Endothelial cell of umbilical vein (primary cell): ENCODE measurements around the gene LRP2BP. TPM values are rescaled to one million over a fixed set of nuclear protein-coding genes. Genes with fewer than 3 reads are reported as not detected.
A peak's percentile ranks its signal among the peaks of the same experiment; 100 is the strongest.

Experiments used
- BruUV-seq: library from RNA; stranded (reverse); fragments of 400-500 nt; replicated peaks from 2 replicates; lab custom pipeline; 2021; lab: Mats Ljungman, UMichigan
- CTCF ChIA-PET: fragments of 300-600, 350-600 bp; sonication (Branson Sonifier 250); formaldehyde crosslinking; loops from one replicate; lab custom pipeline; 2021; ENCODE audit warnings: antibody characterized with exemption, inconsistent platforms; lab: Charles Lee
- POLR2A ChIA-PET: fragments of 300-600, 350-600 bp; sonication (Branson Sonifier 250); formaldehyde crosslinking; loops from one replicate; lab custom pipeline; 2021; ENCODE audit warnings: antibody characterized with exemption, inconsistent platforms; lab: Charles Lee
- DNase-seq: peaks from one replicate; pipeline ENCODE4 v3.0.0-alpha.2; 2011; ENCODE audit warnings: low read depth, low spot score
- FAIRE-seq: peaks from 2 replicates; lab custom pipeline; 2011; peaks lifted over from hg19 to GRCh38; lab: Jason Lieb, UNC
- H2AFZ ChIP-seq: 2 replicates; pipeline ENCODE4 v1.6.0; 2012; ENCODE audit warnings: low read depth, low read length, control low read depth, inconsistent platforms
- H3K27ac ChIP-seq: 2 replicates; pipeline ENCODE4 v1.5.1; 2011; ENCODE audit warnings: low read depth, mild to moderate bottlenecking, control low read depth, low read length, moderate library complexity; ENCODE audit not compliant: insufficient read depth
- H3K27me3 ChIP-seq, 2 experiments: 2 replicates each; pipeline versions ENCODE4 v1.6.0 to v1.6.1; 2011; ENCODE audit warnings: low read length in 2 of 2, mixed read lengths in 1 of 2; ENCODE audit not compliant: control insufficient read depth in 2 of 2, insufficient read depth in 2 of 2
- H3K36me3 ChIP-seq, 2 experiments: 2 replicates in 1 of 2; 3 replicates in 1 of 2; pipeline ENCODE4 v1.5.1; 2011; ENCODE audit warnings: low read length in 2 of 2, mild to moderate bottlenecking in 1 of 2, moderate library complexity in 1 of 2; ENCODE audit not compliant: control insufficient read depth in 2 of 2, insufficient read depth in 2 of 2; ENCODE audit errors: extremely low read depth in 1 of 2
- H3K4me1 ChIP-seq: 3 replicates; pipeline ENCODE4 v1.5.1; 2011; ENCODE audit warnings: mild to moderate bottlenecking, low read length; ENCODE audit not compliant: control insufficient read depth, insufficient read depth; ENCODE audit errors: extremely low read depth
- H3K4me2 ChIP-seq: 2 replicates; pipeline ENCODE4 v1.6.1; 2011; ENCODE audit warnings: low read length, control low read depth, mixed read lengths; ENCODE audit not compliant: insufficient read depth
- H3K4me3 ChIP-seq, 3 experiments: fragments of 200-600 bp in 1 of 3; sonication (generic), shearing (Covaris generic) in 1 of 3; replicated peaks in 1 of 3; 2 replicates each; pipeline ENCODE4 v1.5.1; 2011 to 2016; ENCODE audit warnings: control low read depth in 3 of 3, low read length in 3 of 3, mild to moderate bottlenecking in 2 of 3, inconsistent platforms in 1 of 3, low read depth in 1 of 3, moderate library complexity in 1 of 3; ENCODE audit not compliant: insufficient read depth in 1 of 3
- H3K79me2 ChIP-seq: 2 replicates; pipeline ENCODE4 v1.6.0; 2012; ENCODE audit warnings: low read length, inconsistent platforms; ENCODE audit not compliant: control insufficient read depth, insufficient read depth
- H3K9ac ChIP-seq: replicated peaks from 2 replicates; pipeline ENCODE3; 2011; ENCODE audit warnings: low read length, control low read depth; ENCODE audit not compliant: insufficient read depth; ENCODE audit errors: extremely low read depth
- H3K9me1 ChIP-seq: replicated peaks from 3 replicates; pipeline ENCODE4 v1.6.0; 2011; ENCODE audit warnings: mild to moderate bottlenecking, low read length; ENCODE audit not compliant: control insufficient read depth, insufficient read depth; ENCODE audit errors: extremely low read depth
- H3K9me3 ChIP-seq: replicated peaks from 2 replicates; pipeline ENCODE4 v1.5.1; 2012; ENCODE audit warnings: low read length, inconsistent platforms; ENCODE audit not compliant: control insufficient read depth, insufficient read depth
- H4K20me1 ChIP-seq: replicated peaks from 2 replicates; pipeline ENCODE3; 2011; ENCODE audit warnings: mild to moderate bottlenecking, low read length; ENCODE audit not compliant: control insufficient read depth, insufficient read depth; ENCODE audit errors: extremely low read depth
- EZH2 ChIP-seq: IDR thresholded peaks from 2 replicates; pipeline ENCODE4 v1.6.1; 2012; ENCODE audit warnings: borderline replicate concordance, low read depth, mild to moderate bottlenecking, moderate library complexity, low read length, inconsistent platforms; ENCODE audit not compliant: severe bottlenecking
- FOS ChIP-seq: IDR thresholded peaks from 2 replicates; pipeline ENCODE4 v1.6.1; 2011; ENCODE audit warnings: mild to moderate bottlenecking, low read length, moderate library complexity, borderline replicate concordance; ENCODE audit not compliant: insufficient read depth
- GATA2 ChIP-seq: IDR thresholded peaks from 2 replicates; pipeline ENCODE4 v1.7.0; 2011; ENCODE audit warnings: low read depth, mild to moderate bottlenecking, moderate library complexity, mixed read lengths, low read length; ENCODE audit not compliant: insufficient read length, insufficient read depth
- JUN ChIP-seq: IDR thresholded peaks from 2 replicates; pipeline ENCODE4 v1.6.1; 2011; ENCODE audit warnings: borderline replicate concordance, low read depth; ENCODE audit not compliant: insufficient read length, insufficient read depth
- MAX ChIP-seq: IDR thresholded peaks from 2 replicates; pipeline ENCODE4 v1.6.1; 2011; ENCODE audit not compliant: insufficient read depth, insufficient read length
- MYC ChIP-seq: IDR thresholded peaks from one replicate; pipeline ENCODE4 v1.6.1; 2011; ENCODE audit warnings: mild to moderate bottlenecking, low read depth, low read length
- POLR2A ChIP-seq: IDR thresholded peaks from 2 replicates; pipeline ENCODE4 v1.6.1; 2012; ENCODE audit warnings: low read depth, mild to moderate bottlenecking, control low read depth, low read length
- POLR2AphosphoS5 ChIP-seq: IDR thresholded peaks from 2 replicates; pipeline ENCODE4 v1.6.1; 2012; ENCODE audit warnings: low read depth, mild to moderate bottlenecking, control low read depth, low read length, moderate library complexity; ENCODE audit not compliant: insufficient read depth
- dilution Hi-C: fragments of 300-500 bp; cut with MboI; formaldehyde crosslinking; loops from one replicate; pipeline ENCODE4 v1.15.0; 2019; ENCODE audit warnings: low sequenced_read_pairs; ENCODE audit not compliant: extremely low pct_ligation_motif_present
- intact Hi-C: fragments of 100-400 bp; cut with micrococcal nuclease; formaldehyde crosslinking; loops from one replicate; pipeline ENCODE4 v1.10.0; 2022
- polyA plus RNA-seq, 4 experiments: library from polyadenylated mRNA; depleted of rRNA in 3 of 4; stranded (reverse) in 3 of 4; unstranded in 1 of 4; fragments of >200 nt; gene quantifications; 2 replicates each; pipeline versions ENCODE4 v1.2.1 to v1.2.3, GENCODE V29; 2011 to 2012; ENCODE audit warnings: missing spikeins in 1 of 4
- total RNA-seq: library from RNA; stranded (reverse); gene quantifications from 2 replicates; pipeline ENCODE4 v1.2.3, GENCODE V29; 2021
- TF ChIP-seq, protein P1 (sequence below), 2 donors: IDR thresholded peaks; 1 replicate in 1 of 2; 2 replicates in 1 of 2; pipeline ENCODE4 v1.5.1; 2011; ENCODE audit warnings: low read length in 2 of 2, mild to moderate bottlenecking in 2 of 2, moderate library complexity in 2 of 2, control low read depth in 1 of 2, inconsistent platforms in 1 of 2, low read depth in 1 of 2; ENCODE audit not compliant: insufficient read depth in 1 of 2; ENCODE audit errors: extremely low read depth in 1 of 2

The LRP2BP gene
- total and polyA plus RNA-seq, 2 donors (not counting 3 experiments of a cell fraction or from before 2014, with no cell fraction given), result 0.18 to 0.53 TPM

DNA sequence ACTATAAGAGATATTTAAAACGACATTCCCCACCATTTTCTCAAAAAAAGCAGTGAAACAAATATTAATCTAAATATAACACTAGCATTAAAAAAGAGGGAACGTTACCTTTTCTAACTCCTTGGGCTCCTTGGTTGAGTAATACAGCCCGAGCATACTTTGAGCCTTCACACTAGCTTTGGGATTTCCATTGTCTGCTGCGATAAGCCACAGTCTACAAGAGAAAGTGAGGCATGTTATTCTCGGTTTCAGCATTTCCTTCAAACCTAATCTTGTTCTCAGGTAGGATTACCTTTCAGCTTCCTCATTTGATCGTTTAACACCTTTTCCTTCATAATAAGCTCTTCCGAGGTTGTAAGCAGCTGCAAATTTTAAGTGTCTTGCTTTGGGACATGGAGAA lies 21.7 kb downstream of the LRP2BP start:
- DNase-seq (no peak), FAIRE-seq (no peak)
- Histone ChIP-seq H3K79me2 (no peaks in the 10 kb centered on the region), H3K4me3 (no peak overlapping the region), H3K27me3 (no peaks in the 10 kb centered on the region), H4K20me1 (no peaks in the 10 kb centered on the region), H3K4me1 (peaks cover 8% of the 10 kb centered on the region), H2AFZ (peak overlapping the region; percentile 34), H3K27ac (no peak overlapping the region), H3K36me3 (peaks cover 0 to 4% of the 10 kb centered on the region in 2 experiments), H3K9ac (no peak overlapping the region), H3K4me2 (peak overlapping the region; percentile 58), H3K9me3 (no peaks in the 10 kb centered on the region), H3K9me1 (no peaks in the 10 kb centered on the region)
- dilution Hi-C loops, result no loop called here
- no TSS peak for BruUV-seq
- ChIA-PET CTCF (interaction anchor here (0.8 to 1.8 kb wide), 3 partner anchors 9 to 15 kb away, joined by 3 to 9 read pairs (median 5); no protein-coding TSS in a partner anchor), POLR2A (no interaction called here)
- no peak for TF ChIP-seq FOS
- no peak for TF ChIP-seq JUN
- no peak for TF ChIP-seq MAX
- TF ChIP-seq POLR2A, result no peak
- no peak for TF ChIP-seq MYC
- TF ChIP-seq POLR2AphosphoS5, result no peak
- TF ChIP-seq GATA2, result no peak
- TF ChIP-seq, protein P1, sequence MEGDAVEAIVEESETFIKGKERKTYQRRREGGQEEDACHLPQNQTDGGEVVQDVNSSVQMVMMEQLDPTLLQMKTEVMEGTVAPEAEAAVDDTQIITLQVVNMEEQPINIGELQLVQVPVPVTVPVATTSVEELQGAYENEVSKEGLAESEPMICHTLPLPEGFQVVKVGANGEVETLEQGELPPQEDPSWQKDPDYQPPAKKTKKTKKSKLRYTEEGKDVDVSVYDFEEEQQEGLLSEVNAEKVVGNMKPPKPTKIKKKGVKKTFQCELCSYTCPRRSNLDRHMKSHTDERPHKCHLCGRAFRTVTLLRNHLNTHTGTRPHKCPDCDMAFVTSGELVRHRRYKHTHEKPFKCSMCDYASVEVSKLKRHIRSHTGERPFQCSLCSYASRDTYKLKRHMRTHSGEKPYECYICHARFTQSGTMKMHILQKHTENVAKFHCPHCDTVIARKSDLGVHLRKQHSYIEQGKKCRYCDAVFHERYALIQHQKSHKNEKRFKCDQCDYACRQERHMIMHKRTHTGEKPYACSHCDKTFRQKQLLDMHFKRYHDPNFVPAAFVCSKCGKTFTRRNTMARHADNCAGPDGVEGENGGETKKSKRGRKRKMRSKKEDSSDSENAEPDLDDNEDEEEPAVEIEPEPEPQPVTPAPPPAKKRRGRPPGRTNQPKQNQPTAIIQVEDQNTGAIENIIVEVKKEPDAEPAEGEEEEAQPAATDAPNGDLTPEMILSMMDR (IDR thresholded peaks at IDR 0.05; ENCODE audit: extremely low read depth in 1 of 2, insufficient read depth in 1 of 2, low read depth in 1 of 2, low read length in 2 of 2), result no peak
- TF ChIP-seq EZH2, result no peak
- intact Hi-C loops, result no loop called here
